GM23338 (cell line): Measurements from ENCODE around the gene ZCCHC24. TPM values are rescaled to one million over a fixed set of nuclear protein-coding genes. Genes with fewer than 3 reads are reported as not detected.

Source experiments
- ATAC-seq: fragments of 200-7000 bp; cut with Tn5 transposase; 3 replicates; pipeline ENCODE4 v1.9.1; 2020
- DNase-seq: peaks from one replicate; pipeline ENCODE4 v3.0.0-alpha.2; 2015; ENCODE audit warnings: low spot score
- H2AFZ ChIP-seq: fragments of 200-600 bp; sonication (generic); 2 replicates; pipeline ENCODE4 v1.8.0; 2016; ENCODE audit warnings: antibody characterized with exemption, mild to moderate bottlenecking, moderate library complexity
- H3F3A ChIP-seq: fragments of 200-600 bp; sonication (generic); replicated peaks from 2 replicates; pipeline ENCODE4 v1.8.0; 2017; ENCODE audit warnings: antibody characterized with exemption, mixed run types, low read depth
- H3K27ac ChIP-seq: fragments of 200-600 bp; sonication (generic); 2 replicates; pipeline ENCODE4 v1.6.1; 2016; ENCODE audit warnings: low read depth
- H3K27me3 ChIP-seq: fragments of 200-600 bp; sonication (generic); 2 replicates; pipeline ENCODE4 v1.8.0; 2016; ENCODE audit warnings: mild to moderate bottlenecking, mixed run types, moderate library complexity; ENCODE audit not compliant: insufficient read depth
- H3K36me3 ChIP-seq: fragments of 200-600 bp; sonication (generic); 2 replicates; pipeline ENCODE4 v1.8.0; 2016; ENCODE audit warnings: mild to moderate bottlenecking; ENCODE audit not compliant: insufficient read depth
- H3K4me1 ChIP-seq: fragments of 200-600 bp; sonication (generic); 2 replicates; pipeline ENCODE4 v1.8.0; 2016; ENCODE audit warnings: mild to moderate bottlenecking, moderate library complexity; ENCODE audit not compliant: insufficient read depth
- H3K4me2 ChIP-seq: fragments of 200-600 bp; sonication (generic); 2 replicates; pipeline ENCODE4 v1.7.1; 2017; ENCODE audit warnings: mixed run types
- H3K4me3 ChIP-seq: fragments of 200-600 bp; sonication (generic); 2 replicates; pipeline ENCODE4 v1.6.1; 2016; ENCODE audit warnings: mixed run types
- H3K79me2 ChIP-seq: fragments of 200-600 bp; sonication (generic); replicated peaks from 2 replicates; pipeline ENCODE4 v1.8.0; 2017; ENCODE audit warnings: mild to moderate bottlenecking; ENCODE audit not compliant: insufficient read depth
- H3K9me2 ChIP-seq: fragments of 200-600 bp; sonication (generic); 2 replicates; pipeline ENCODE4 v1.8.0; 2017; ENCODE audit not compliant: insufficient read depth
- H4K20me1 ChIP-seq: fragments of 200-600 bp; sonication (generic); replicated peaks from 2 replicates; pipeline ENCODE4 v1.8.0; 2017; ENCODE audit warnings: mild to moderate bottlenecking; ENCODE audit not compliant: insufficient read depth
- H3K27ac Mint-ChIP-seq: 2 replicates; pipeline ENCODE4 v1.8.0; 2020; ENCODE audit warnings: inconsistent platforms, mild to moderate bottlenecking, moderate library complexity, mixed read lengths
- H3K27me3 Mint-ChIP-seq: 3 replicates; pipeline ENCODE4 v1.8.0; 2022; ENCODE audit warnings: low read depth, mild to moderate bottlenecking, moderate library complexity, mixed read lengths, inconsistent platforms; ENCODE audit not compliant: insufficient read depth, poor library complexity
- H3K36me3 Mint-ChIP-seq: 3 replicates; pipeline ENCODE4 v1.8.0; 2021; ENCODE audit warnings: low read depth, mild to moderate bottlenecking, inconsistent platforms, moderate library complexity, mixed read lengths
- H3K4me1 Mint-ChIP-seq: 3 replicates; pipeline ENCODE4 v1.8.0; 2020; ENCODE audit warnings: mild to moderate bottlenecking, inconsistent platforms, mixed read lengths
- H3K4me3 Mint-ChIP-seq: 3 replicates; pipeline ENCODE4 v1.8.0; 2021; ENCODE audit warnings: moderate library complexity, mild to moderate bottlenecking, inconsistent platforms, mixed read lengths
- H3K9me3 Mint-ChIP-seq: 3 replicates; pipeline ENCODE4 v1.8.0; 2020; ENCODE audit warnings: moderate library complexity, mild to moderate bottlenecking, inconsistent platforms, mixed read lengths
- CREB1 ChIP-seq: fragments of 250-450 bp; sonication (Bioruptor Pico); IDR thresholded peaks from 2 replicates; pipeline ENCODE4 v1.5.0; 2020; ENCODE audit warnings: low read depth, mild to moderate bottlenecking, moderate library complexity
- EZH2phosphoT487 ChIP-seq: fragments of 200-600 bp; sonication (generic); IDR thresholded peaks from one replicate; pipeline ENCODE4 v1.8.1; 2018; ENCODE audit warnings: antibody characterized with exemption; ENCODE audit not compliant: unreplicated experiment
- JUNB ChIP-seq: IDR thresholded peaks from one replicate; pipeline ENCODE4 v1.6.1; 2016; ENCODE audit warnings: antibody characterized with exemption; ENCODE audit not compliant: unreplicated experiment
- POLR2AphosphoS5 ChIP-seq: IDR thresholded peaks from 2 replicates; pipeline ENCODE4 v1.6.1; 2016; ENCODE audit warnings: antibody characterized with exemption, low read depth
- REST ChIP-seq: IDR thresholded peaks from one replicate; pipeline ENCODE4 v1.6.1; 2018; ENCODE audit warnings: antibody characterized with exemption; ENCODE audit not compliant: unreplicated experiment
- STAT1 ChIP-seq: IDR thresholded peaks from one replicate; pipeline ENCODE4 v1.6.1; 2016; ENCODE audit warnings: antibody characterized with exemption; ENCODE audit not compliant: unreplicated experiment
- ZNF114 ChIP-seq: fragments of 250-450 bp; sonication (Bioruptor Pico); IDR thresholded peaks from 2 replicates; pipeline ENCODE4 v1.5.0; 2020; ENCODE audit warnings: mild to moderate bottlenecking, moderate library complexity
- polyA plus RNA-seq: library from polyadenylated mRNA; unstranded; fragments of >200 nt; fragmentation: Nextera tagmentation; extraction: Ambion mirVana; gene quantifications from 2 replicates; pipeline ENCODE4 v1.2.1, GENCODE V29; 2016
- total RNA-seq: library from RNA; depleted of rRNA; stranded (reverse); fragments of >200 nt; shearing (Covaris generic); gene quantifications from 2 replicates; pipeline ENCODE4 v1.2.3, GENCODE V29; 2014
- TF ChIP-seq, protein P1 (sequence below), 2 experiments: fragments of 200-600 bp in 1 of 2; sonication (generic) in 1 of 2; conservative IDR thresholded peaks; 2 replicates each; pipeline versions ENCODE4 v1.5.1 to v1.6.1; 2016 to 2017; ENCODE audit warnings: antibody characterized with exemption in 2 of 2, low read depth in 2 of 2, mild to moderate bottlenecking in 2 of 2, moderate library complexity in 1 of 2
- TF ChIP-seq, protein P2 (sequence below): fragments of 250-450 bp; sonication (Bioruptor Pico); IDR thresholded peaks from 2 replicates; pipeline ENCODE4 v1.5.0; 2020; ENCODE audit warnings: mild to moderate bottlenecking, moderate library complexity

The ZCCHC24 gene
- total and polyA plus RNA-seq, 2 experiments from 2014 or later = 2.0 to 10.1 TPM

GRCh38 chr10:79383974-79384606, 61.3 kb downstream of the ZCCHC24 start (continued):
- TF ChIP-seq, protein P1, sequence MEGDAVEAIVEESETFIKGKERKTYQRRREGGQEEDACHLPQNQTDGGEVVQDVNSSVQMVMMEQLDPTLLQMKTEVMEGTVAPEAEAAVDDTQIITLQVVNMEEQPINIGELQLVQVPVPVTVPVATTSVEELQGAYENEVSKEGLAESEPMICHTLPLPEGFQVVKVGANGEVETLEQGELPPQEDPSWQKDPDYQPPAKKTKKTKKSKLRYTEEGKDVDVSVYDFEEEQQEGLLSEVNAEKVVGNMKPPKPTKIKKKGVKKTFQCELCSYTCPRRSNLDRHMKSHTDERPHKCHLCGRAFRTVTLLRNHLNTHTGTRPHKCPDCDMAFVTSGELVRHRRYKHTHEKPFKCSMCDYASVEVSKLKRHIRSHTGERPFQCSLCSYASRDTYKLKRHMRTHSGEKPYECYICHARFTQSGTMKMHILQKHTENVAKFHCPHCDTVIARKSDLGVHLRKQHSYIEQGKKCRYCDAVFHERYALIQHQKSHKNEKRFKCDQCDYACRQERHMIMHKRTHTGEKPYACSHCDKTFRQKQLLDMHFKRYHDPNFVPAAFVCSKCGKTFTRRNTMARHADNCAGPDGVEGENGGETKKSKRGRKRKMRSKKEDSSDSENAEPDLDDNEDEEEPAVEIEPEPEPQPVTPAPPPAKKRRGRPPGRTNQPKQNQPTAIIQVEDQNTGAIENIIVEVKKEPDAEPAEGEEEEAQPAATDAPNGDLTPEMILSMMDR (conservative IDR thresholded peaks at IDR 0.05; ENCODE audit: low read depth in 2 of 2) = no peak
- TF ChIP-seq ZNF114 (CRISPR knock-in tag) (no peak), POLR2AphosphoS5 (no peak), EZH2phosphoT487 (no peak), REST (no peak), STAT1 (no peak), JUNB (no peak)

DNA sequence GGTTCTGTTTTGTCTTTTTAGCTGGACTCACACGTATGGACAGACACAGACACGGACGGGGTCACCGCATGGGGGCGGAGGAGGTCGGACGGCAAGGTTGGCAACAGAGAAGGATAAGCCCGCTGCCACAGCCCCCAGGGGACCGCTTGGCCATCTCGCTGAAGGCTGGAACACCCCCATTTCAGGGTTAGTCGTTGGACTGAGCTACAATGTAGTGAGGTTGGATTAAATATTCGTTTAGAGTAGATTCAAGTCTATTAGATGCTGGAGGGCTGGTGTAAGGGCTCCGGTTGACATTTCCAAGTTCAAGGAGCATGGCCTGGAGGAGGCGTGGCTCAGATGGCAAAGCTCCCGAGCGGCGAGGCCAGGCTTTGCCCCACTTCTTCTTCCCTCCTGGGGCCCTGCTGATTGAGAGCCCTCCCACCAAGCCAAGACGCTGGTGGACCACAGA, 62.9 kb downstream of the ZCCHC24 start:
- H3K27me3 Mint-ChIP-seq = peaks cover 9% of the 10 kb centered on the region
- H3K27ac Mint-ChIP-seq = no peak overlapping the region
- H3K27me3 ChIP-seq = no peaks in the 10 kb centered on the region
- no peaks in the 10 kb centered on the region for H3K4me1 ChIP-seq
- no peak overlapping the region for H3K27ac ChIP-seq
- no peaks in the 10 kb centered on the region for H3K79me2 ChIP-seq
- no peak overlapping the region for H3K4me3 Mint-ChIP-seq
- no peak overlapping the region for H2AFZ ChIP-seq
- H3K36me3 ChIP-seq = no peaks in the 10 kb centered on the region
- H3F3A ChIP-seq = no peaks in the 10 kb centered on the region
- peaks cover 3% of the 10 kb centered on the region; the same call in 2 of the 3 replicates for H3K4me1 Mint-ChIP-seq
- no peak for DNase-seq
- ATAC-seq = no peak
- no peaks in the 10 kb centered on the region for H3K36me3 Mint-ChIP-seq
- no peaks in the 10 kb centered on the region for H3K9me2 ChIP-seq
- H4K20me1 ChIP-seq = no peaks in the 10 kb centered on the region
- TF ChIP-seq, protein P1 (conservative IDR thresholded peaks at IDR 0.05; ENCODE audit: low read depth in 2 of 2) = peak in 1 of 2 experiments; percentile 13; a peak in 1 of 4 replicates
- TF ChIP-seq STAT1 (no peak), CREB1 (no peak)
- TF ChIP-seq, protein P2, sequence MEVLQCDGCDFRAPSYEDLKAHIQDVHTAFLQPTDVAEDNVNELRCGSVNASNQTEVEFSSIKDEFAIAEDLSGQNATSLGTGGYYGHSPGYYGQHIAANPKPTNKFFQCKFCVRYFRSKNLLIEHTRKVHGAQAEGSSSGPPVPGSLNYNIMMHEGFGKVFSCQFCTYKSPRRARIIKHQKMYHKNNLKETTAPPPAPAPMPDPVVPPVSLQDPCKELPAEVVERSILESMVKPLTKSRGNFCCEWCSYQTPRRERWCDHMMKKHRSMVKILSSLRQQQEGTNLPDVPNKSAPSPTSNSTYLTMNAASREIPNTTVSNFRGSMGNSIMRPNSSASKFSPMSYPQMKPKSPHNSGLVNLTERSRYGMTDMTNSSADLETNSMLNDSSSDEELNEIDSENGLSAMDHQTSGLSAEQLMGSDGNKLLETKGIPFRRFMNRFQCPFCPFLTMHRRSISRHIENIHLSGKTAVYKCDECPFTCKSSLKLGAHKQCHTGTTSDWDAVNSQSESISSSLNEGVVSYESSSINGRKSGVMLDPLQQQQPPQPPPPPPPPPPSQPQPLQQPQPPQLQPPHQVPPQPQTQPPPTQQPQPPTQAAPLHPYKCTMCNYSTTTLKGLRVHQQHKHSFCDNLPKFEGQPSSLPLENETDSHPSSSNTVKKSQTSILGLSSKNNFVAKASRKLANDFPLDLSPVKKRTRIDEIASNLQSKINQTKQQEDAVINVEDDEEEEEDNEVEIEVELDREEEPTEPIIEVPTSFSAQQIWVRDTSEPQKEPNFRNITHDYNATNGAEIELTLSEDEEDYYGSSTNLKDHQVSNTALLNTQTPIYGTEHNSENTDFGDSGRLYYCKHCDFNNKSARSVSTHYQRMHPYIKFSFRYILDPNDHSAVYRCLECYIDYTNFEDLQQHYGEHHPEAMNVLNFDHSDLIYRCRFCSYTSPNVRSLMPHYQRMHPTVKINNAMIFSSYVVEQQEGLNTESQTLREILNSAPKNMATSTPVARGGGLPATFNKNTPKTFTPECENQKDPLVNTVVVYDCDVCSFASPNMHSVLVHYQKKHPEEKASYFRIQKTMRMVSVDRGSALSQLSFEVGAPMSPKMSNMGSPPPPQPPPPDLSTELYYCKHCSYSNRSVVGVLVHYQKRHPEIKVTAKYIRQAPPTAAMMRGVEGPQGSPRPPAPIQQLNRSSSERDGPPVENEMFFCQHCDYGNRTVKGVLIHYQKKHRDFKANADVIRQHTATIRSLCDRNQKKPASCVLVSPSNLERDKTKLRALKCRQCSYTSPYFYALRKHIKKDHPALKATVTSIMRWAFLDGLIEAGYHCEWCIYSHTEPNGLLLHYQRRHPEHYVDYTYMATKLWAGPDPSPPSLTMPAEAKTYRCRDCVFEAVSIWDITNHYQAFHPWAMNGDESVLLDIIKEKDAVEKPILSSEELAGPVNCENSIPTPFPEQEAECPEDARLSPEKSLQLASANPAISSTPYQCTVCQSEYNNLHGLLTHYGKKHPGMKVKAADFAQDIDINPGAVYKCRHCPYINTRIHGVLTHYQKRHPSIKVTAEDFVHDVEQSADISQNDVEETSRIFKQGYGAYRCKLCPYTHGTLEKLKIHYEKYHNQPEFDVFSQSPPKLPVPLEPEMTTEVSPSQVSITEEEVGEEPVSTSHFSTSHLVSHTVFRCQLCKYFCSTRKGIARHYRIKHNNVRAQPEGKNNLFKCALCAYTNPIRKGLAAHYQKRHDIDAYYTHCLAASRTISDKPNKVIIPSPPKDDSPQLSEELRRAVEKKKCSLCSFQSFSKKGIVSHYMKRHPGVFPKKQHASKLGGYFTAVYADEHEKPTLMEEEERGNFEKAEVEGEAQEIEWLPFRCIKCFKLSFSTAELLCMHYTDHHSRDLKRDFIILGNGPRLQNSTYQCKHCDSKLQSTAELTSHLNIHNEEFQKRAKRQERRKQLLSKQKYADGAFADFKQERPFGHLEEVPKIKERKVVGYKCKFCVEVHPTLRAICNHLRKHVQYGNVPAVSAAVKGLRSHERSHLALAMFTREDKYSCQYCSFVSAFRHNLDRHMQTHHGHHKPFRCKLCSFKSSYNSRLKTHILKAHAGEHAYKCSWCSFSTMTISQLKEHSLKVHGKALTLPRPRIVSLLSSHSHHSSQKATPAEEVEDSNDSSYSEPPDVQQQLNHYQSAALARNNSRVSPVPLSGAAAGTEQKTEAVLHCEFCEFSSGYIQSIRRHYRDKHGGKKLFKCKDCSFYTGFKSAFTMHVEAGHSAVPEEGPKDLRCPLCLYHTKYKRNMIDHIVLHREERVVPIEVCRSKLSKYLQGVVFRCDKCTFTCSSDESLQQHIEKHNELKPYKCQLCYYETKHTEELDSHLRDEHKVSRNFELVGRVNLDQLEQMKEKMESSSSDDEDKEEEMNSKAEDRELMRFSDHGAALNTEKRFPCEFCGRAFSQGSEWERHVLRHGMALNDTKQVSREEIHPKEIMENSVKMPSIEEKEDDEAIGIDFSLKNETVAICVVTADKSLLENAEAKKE = no peak
- H3K4me3 ChIP-seq = no peak overlapping the region
- H3K9me3 Mint-ChIP-seq = no peaks in the 10 kb centered on the region
- no peak overlapping the region for H3K4me2 ChIP-seq
